ENCODE results near the gene TRMT112.

DNA sequence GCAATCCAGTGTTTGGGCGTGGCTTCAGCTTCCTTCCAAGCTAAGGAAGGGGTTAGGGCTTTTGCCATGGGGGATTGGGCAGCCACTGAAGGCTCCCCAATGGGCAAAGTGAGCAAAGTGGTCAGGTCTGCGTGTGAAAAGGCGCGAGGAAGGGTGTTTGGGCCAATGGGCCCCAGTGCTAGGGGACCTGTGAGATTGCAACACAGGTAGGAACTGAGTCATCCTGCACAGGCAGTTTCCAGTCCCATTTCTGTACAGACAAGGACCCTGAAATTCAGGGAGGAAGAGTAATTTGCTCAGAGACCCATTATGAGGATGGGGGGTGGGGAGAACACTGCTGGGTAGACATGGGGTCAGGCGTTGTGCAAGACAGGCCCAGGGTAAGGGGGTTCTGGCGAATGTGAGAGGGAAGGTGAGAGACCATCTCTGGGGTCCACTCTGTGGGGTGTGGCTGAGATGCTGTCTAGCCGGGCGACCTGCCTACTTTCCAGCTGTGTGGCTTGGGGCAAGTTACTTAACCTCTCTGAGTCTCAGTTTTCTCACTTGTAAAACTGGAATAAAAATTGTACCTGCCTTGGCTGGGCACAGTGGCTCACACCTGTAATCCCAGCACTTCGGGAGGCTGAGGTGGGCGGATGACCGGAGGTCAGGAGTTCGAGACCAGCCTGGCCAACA, 30.0 kb upstream of the TRMT112 start:
- TF ChIP-seq CTCF (IDR thresholded peaks at IDR 0.05) (no peak), POLR2A (IDR thresholded peaks at IDR 0.05) (no peak)

Data from right lobe of liver (tissue), 4 donors.